HFFc6 (cell line): ENCODE results near the gene FSTL5. TPM values are rescaled to one million over a fixed set of nuclear protein-coding genes. Genes with fewer than 3 reads are reported as not detected.

Experiments used
- DNase-seq: peaks from one replicate; pipeline ENCODE4 v3.0.0-alpha.2; 2018
- H3K27ac Mint-ChIP-seq: 2 replicates; pipeline ENCODE4 v1.8.0; 2020; ENCODE audit warnings: mild to moderate bottlenecking, mixed read lengths
- H3K27me3 Mint-ChIP-seq: 2 replicates; pipeline ENCODE4 v1.8.0; 2021; ENCODE audit warnings: mild to moderate bottlenecking, moderate library complexity, mixed read lengths; ENCODE audit not compliant: insufficient read depth
- H3K36me3 Mint-ChIP-seq: 2 replicates; pipeline ENCODE4 v1.8.0; 2021; ENCODE audit warnings: low read depth, mixed read lengths
- H3K4me1 Mint-ChIP-seq: 2 replicates; pipeline ENCODE4 v1.8.0; 2020; ENCODE audit warnings: low read depth, mixed read lengths
- H3K4me3 Mint-ChIP-seq: 2 replicates; pipeline ENCODE4 v1.8.0; 2020; ENCODE audit warnings: mild to moderate bottlenecking, moderate library complexity, mixed read lengths
- H3K9me3 Mint-ChIP-seq: 2 replicates; pipeline ENCODE4 v1.8.0; 2020; ENCODE audit warnings: mild to moderate bottlenecking, mixed read lengths
- CTCF ChIP-seq: fragments of 200-600 bp; sonication (generic); IDR thresholded peaks from 2 replicates; pipeline ENCODE4 v1.5.0; 2021; ENCODE audit warnings: antibody characterized with exemption, mild to moderate bottlenecking
- total RNA-seq, 6 experiments: library from RNA; stranded (reverse); fragmentation: NEBNext Ultra II Directional; extraction: Animal tissue kit (Norgen Biotek cat#: 25700); gene quantifications; 2 replicates in 1 of 6; 3 replicates in 5 of 6; pipeline ENCODE4 v1.2.3, GENCODE V29; 2021

Gene FSTL5
- total RNA-seq, 6 experiments from 2014 or later, result not detected

- Mint-ChIP-seq H3K4me1 (no peaks in the 10 kb centered on the region), H3K27me3 (no peaks in the 10 kb centered on the region), H3K36me3 (no peaks in the 10 kb centered on the region), H3K4me3 (no peak overlapping the region), H3K27ac (no peak overlapping the region), H3K9me3 (peaks cover 29% of the 10 kb centered on the region)
- TF ChIP-seq CTCF, result no peak
- no peak for DNase-seq
These were observed 176.2 kb downstream of the FSTL5 start for GRCh38 chr4:161987611-161988010.

- H3K4me3 Mint-ChIP-seq, result no peak overlapping the region
- DNase-seq, result no peak
- no peaks in the 10 kb centered on the region for H3K4me1 Mint-ChIP-seq
- no peak for TF ChIP-seq CTCF
- no peak overlapping the region for H3K27ac Mint-ChIP-seq
- peaks cover 21% of the 10 kb centered on the region for H3K9me3 Mint-ChIP-seq
- no peaks in the 10 kb centered on the region for H3K36me3 Mint-ChIP-seq
- H3K27me3 Mint-ChIP-seq, result no peaks in the 10 kb centered on the region
These were observed 211.4 kb downstream of the FSTL5 start for GRCh38 chr4:161952382-161952781.

GRCh38 chr4:161949946-161950725 is 213.7 kb downstream of the FSTL5 start:
- H3K36me3 Mint-ChIP-seq, result no peaks in the 10 kb centered on the region
- H3K4me3 Mint-ChIP-seq, result no peak overlapping the region

GRCh38 chr4:161948026-161948770 is 215.6 kb downstream of the FSTL5 start:
- H3K4me3 Mint-ChIP-seq, result no peak overlapping the region

More at GRCh38 chr4:161949946-161950725, 213.7 kb downstream of the FSTL5 start:
- H3K9me3 Mint-ChIP-seq, result peaks cover 28% of the 10 kb centered on the region
- H3K27ac Mint-ChIP-seq, result no peak overlapping the region
- no peaks in the 10 kb centered on the region for H3K27me3 Mint-ChIP-seq
- DNase-seq, result no peak
- H3K4me1 Mint-ChIP-seq, result no peaks in the 10 kb centered on the region
- TF ChIP-seq CTCF, result no peak

GRCh38 chr4:161937596-161937995 is 226.2 kb downstream of the FSTL5 start:
- DNase-seq, result no peak
- H3K36me3 Mint-ChIP-seq, result peaks cover 4% of the 10 kb centered on the region; the same call in 1 of the 2 replicates
- H3K4me1 Mint-ChIP-seq, result no peaks in the 10 kb centered on the region
- no peak overlapping the region for H3K27ac Mint-ChIP-seq
- no peaks in the 10 kb centered on the region for H3K27me3 Mint-ChIP-seq
- H3K4me3 Mint-ChIP-seq, result no peak overlapping the region
- H3K9me3 Mint-ChIP-seq, result peaks cover 24% of the 10 kb centered on the region
- TF ChIP-seq CTCF, result no peak

More at GRCh38 chr4:161948026-161948770, 215.6 kb downstream of the FSTL5 start:
- Mint-ChIP-seq H3K27ac (no peak overlapping the region), H3K9me3 (peaks cover 34% of the 10 kb centered on the region), H3K27me3 (no peaks in the 10 kb centered on the region), H3K36me3 (no peaks in the 10 kb centered on the region), H3K4me1 (no peaks in the 10 kb centered on the region)
- no peak for TF ChIP-seq CTCF
- no peak for DNase-seq
